ENCODE measurements around the gene XKR3. TPM values are rescaled to one million over a fixed set of nuclear protein-coding genes. Genes with fewer than 3 reads are reported as not detected.
"Not testable (repeated sequence)": the region's sequence is repeated elsewhere in the genome, so short reads cannot be mapped to it uniquely, and the experiment has no call there.

The XKR3 gene
- total RNA-seq, 1 donor from 2014 or later = 0.30 TPM

DNA sequence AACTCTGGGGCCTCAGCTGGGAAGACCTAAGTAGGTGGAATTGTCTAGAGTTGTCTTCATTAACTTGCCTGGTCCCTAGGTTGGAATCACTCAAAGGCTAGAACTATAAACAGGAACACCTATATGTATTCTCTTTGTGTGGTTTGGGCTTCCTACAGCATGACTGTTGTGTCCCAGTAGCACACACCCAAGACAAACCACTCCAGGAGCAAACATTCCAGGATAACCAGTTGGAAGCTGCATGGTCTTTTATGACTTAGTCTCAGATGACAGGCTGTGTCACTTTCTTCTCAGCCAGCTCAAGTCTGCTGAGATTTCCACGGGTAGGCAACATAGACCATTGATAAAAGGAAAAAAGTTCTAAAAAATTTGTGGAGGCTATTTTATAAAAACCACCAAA is 90.9 kb downstream of the XKR3 start:
- H3K9me3 ChIP-seq; intact Hi-C loops (cut with DNase I); H3K27me3 ChIP-seq (ENCODE audit: low read depth); H3K27ac ChIP-seq; DNase-seq; H3K4me3 ChIP-seq; ATAC-seq; H3K4me1 ChIP-seq; H3K36me3 ChIP-seq: not testable (repeated sequence)

Other genes starting within 250 kb of the XKR3 start
- gene CCT8L2, start 232.6 kb downstream of the XKR3 start, total RNA-seq = not detected
- not detected for gene GAB4, start 182.8 kb upstream of the XKR3 start, total RNA-seq